RWPE1 (cell line): ENCODE measurements around the gene CCDC102A.

Source experiments
- CTCF ChIA-PET: fragments of 350-600 bp; sonication (Branson Sonifier 250); formaldehyde crosslinking; extraction: SDS; loops from one replicate; lab custom pipeline; 2021; lab: Yijun Ruan, JAX
- POLR2A ChIA-PET: fragments of 400-600 bp; formaldehyde crosslinking; extraction: SDS; loops from one replicate; lab custom pipeline; 2020; ENCODE audit warnings: antibody characterized with exemption; ENCODE audit not compliant: low non-redundant PET; lab: Yijun Ruan, JAX
- DNase-seq: peaks from one replicate; pipeline ENCODE4 v3.0.0; 2012; ENCODE audit warnings: low spot score
- H3K27ac ChIP-seq: fragments of 450-650 bp; 2 replicates; pipeline ENCODE4 v1.5.1; 2017
- TF ChIP-seq, protein P1 (sequence below): fragments of 450-650 bp; conservative IDR thresholded peaks from 2 replicates; pipeline ENCODE4 v1.5.1; 2017; ENCODE audit warnings: low read depth, mild to moderate bottlenecking

Gene CCDC102A

DNA sequence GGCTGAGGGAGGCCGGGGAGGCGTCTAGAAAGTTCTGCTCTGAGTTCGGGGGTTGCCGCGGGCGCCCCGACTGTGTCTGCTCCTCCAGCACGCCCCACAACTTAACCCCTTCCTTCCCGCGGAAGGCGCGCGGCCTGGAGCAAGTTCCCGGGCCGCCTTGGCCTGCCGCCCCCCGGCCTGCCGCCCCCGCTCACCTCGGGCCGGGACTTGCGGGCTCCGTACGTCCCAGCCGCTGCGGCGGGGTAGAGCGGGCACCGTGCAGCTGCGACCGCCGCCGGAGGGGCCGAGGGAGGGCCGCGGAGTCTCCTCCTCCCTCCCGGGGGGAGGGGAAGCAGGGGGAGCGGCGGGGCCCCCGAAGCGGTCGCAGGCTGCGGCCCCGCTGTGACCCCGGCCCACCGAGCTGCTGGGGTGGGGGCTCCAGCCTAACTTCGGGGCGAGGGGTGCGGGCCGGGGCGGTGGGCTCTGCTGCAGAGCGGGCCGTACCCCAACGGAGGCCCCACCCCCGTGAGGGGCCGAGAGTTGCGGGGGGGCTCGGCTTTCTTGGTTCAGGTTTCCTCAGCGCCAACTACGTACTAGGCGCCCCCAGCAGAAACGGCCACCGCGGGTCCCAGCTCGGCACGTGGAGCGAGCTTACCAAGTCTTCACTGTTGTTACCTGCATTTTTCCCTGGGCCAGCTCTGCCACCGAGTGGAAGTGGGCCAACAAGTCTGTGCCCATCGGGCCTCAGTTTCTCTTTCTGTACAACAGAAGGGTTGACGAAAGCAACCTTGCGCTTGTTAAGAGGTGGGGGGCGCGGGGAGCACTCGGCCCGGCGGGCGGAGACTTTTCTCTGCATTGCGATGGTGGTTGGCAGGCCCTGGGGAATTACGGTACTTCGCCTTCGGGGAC lies at the start of gene CCDC102A:
Gene CCDC102A, minus strand, starts transcription at position 266 of the 888 bp plus-strand sequence. CDS start 7,394 bp downstream, outside the sequence.
- TF ChIP-seq, protein P1, sequence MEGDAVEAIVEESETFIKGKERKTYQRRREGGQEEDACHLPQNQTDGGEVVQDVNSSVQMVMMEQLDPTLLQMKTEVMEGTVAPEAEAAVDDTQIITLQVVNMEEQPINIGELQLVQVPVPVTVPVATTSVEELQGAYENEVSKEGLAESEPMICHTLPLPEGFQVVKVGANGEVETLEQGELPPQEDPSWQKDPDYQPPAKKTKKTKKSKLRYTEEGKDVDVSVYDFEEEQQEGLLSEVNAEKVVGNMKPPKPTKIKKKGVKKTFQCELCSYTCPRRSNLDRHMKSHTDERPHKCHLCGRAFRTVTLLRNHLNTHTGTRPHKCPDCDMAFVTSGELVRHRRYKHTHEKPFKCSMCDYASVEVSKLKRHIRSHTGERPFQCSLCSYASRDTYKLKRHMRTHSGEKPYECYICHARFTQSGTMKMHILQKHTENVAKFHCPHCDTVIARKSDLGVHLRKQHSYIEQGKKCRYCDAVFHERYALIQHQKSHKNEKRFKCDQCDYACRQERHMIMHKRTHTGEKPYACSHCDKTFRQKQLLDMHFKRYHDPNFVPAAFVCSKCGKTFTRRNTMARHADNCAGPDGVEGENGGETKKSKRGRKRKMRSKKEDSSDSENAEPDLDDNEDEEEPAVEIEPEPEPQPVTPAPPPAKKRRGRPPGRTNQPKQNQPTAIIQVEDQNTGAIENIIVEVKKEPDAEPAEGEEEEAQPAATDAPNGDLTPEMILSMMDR, result no peak
- H3K27ac ChIP-seq, result peak within 1 kb of the TSS; percentile 82
- POLR2A ChIA-PET, result no interaction called here
- peak; percentile 55 for DNase-seq
- CTCF ChIA-PET, result interaction anchor here (1.0 to 1.9 kb wide), 3 partner anchors 17 to 40 kb away, joined by 3 to 6 read pairs (median 6); no protein-coding TSS in a partner anchor

DNA sequence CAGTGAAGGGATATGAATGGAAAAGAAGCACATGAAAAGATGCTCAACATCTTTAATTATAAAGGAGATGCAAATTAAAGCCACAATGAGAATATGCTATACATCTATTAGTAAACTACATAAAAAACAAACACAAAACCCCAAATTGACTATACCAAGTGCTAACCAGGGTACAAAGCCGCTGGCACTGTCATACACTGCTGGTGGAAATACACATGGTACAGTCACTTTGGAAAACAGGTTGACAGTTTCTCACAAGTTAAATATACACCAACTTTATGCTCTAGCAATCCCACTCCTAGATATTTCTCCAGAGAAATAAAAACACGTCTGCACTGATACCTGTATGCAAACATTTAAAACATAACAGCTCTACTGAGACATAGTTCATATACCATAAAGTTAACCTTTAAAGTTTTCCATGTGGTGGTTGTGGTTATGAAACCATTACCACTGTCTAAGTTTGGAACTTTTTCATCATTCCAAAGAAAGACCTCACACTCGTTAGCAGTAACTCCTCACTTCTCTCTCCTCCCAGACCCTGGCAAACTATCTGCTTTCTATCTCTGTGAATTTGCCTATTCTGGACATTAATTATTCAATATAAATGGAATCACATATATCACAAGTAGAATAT lies 48.8 kb upstream of the CCDC102A start:
- TF ChIP-seq, protein P1, result no peak
- POLR2A ChIA-PET, result interaction anchor here (1.0 kb wide), 1 partner anchor 35 kb away, joined by 9 read pairs; no protein-coding TSS in a partner anchor
- CTCF ChIA-PET, result interaction anchor here (1.0 to 1.8 kb wide), 2 partner anchors 9 to 64 kb away, joined by 3 to 12 read pairs; no protein-coding TSS in a partner anchor
- no peak for DNase-seq
- H3K27ac ChIP-seq, result no peak overlapping the region

DNA sequence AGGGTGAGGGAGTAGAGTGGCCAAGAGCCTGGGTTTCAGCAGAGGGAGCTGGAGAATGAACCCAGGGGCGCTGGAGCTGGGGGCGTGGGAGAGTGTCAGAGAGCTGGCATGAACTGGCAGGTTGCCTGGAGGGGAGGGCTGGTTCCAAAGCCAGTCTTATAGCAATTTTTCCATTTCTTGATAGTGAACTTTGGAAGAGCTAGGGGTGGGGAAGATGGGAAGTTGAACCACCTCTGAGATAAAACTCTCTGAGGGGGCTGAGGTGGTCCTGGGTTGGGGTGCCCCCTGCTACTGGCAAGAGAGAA lies 42.9 kb upstream of the CCDC102A start:
- H3K27ac ChIP-seq, result no peak overlapping the region
- ChIA-PET CTCF (interaction anchor here (0.5 kb wide), 1 partner anchor 13 kb away, joined by 3 read pairs; no protein-coding TSS in a partner anchor), POLR2A (no interaction called here)
- TF ChIP-seq, protein P1, result no peak
- DNase-seq, result no peak

DNA sequence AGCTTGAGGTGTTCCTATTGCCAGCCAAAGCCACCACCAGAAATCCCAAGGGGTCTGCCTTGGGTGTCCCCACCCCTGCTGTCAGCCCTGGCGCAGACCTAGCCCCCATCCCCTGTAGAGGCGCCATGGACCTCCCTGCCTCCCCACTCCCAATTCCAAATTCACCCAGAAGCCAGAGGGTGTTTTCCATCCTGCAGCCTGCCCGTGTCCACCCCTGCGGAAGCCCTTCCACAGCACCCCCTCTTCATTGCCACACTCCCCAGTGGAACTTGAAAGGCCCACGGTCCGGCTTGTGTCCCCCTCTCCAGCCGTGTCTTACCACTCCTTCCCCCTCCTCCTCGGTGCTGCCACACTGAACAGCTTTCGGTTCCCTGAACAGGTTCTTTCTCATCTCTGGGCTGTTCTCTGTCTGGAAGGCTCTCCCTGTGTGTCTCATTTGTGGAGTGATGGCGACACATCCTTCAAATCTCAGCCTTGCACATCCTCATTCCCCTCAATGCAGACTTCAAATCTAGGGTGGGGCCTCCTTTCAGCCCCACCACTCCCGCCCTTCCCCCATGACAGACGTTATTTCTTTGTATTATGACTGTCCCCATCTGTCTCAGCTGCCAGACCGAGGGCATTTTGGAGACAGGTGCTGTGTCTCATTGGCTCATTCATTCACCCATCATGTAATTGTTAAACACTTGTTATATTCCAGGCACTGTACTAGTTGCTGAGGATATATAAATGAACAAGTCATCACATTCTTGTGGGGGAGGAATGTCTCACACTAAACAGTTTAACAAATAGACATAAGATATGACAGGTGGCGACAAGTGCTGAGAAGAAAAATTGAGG lies 42.4 kb upstream of the CCDC102A start:
- ChIA-PET CTCF (interaction anchor here (0.5 to 0.6 kb wide), 2 partner anchors 11 to 14 kb away, joined by 3 to 6 read pairs; no protein-coding TSS in a partner anchor), POLR2A (no interaction called here)
- TF ChIP-seq, protein P1, result no peak
- no peak for DNase-seq
- no peak overlapping the region for H3K27ac ChIP-seq

DNA sequence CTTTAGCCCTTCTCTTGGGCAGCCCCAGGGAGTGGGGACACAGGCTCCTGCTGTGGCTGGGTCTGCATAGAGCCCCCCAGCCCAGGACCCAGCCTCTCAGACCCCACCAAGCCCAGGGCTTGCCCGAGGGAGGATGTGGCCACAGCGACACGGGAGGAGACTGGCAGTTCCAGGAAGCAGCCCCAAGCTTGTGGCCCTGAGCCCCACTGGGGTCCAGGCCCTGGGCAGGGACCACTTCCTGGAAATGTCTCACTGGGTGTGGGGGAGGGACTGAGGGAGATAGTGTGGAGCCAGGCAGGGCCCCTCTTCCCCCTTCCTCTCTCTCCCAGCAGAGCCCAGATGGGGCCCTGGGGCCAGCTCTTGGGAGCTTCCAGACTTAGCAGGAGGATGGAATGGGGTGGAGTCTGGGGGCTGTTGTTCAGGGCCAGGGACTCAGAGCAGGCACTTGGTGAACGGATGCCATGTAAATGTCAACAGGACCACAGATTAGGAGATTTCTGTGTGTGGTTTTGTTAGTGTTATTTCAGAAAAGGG lies 41.4 kb upstream of the CCDC102A start:
- TF ChIP-seq, protein P1, result no peak
- ChIA-PET CTCF (interaction anchor here (0.7 to 1.2 kb wide), 2 partner anchors 41 to 184 kb away, joined by 3 to 6 read pairs; partner anchors contain the start of gene CCDC102A), POLR2A (no interaction called here)
- no peak overlapping the region for H3K27ac ChIP-seq
- DNase-seq, result no peak
